BJ (cell line): ENCODE measurements around the gene BRPF3. TPM values are rescaled to one million over a fixed set of nuclear protein-coding genes. Genes with fewer than 3 reads are reported as not detected.

Experiments
- CTCF ChIA-PET: fragments of 350-600 bp; formaldehyde crosslinking; extraction: SDS; loops from one replicate; lab custom pipeline; 2021; ENCODE audit warnings: antibody characterized with exemption, inconsistent platforms; lab: Yijun Ruan, JAX
- POLR2A ChIA-PET: fragments of 300-600 bp; sonication (Branson Sonifier 250); formaldehyde crosslinking; extraction: SDS; loops from one replicate; lab custom pipeline; 2021; ENCODE audit warnings: antibody characterized with exemption; lab: Charles Lee
- DNase-seq: peaks from one replicate; pipeline ENCODE4 v3.0.0-alpha.2; 2011; ENCODE audit warnings: low read depth
- H3K27me3 ChIP-seq: 2 replicates; pipeline ENCODE4 v1.6.0; 2011; ENCODE audit warnings: low read length; ENCODE audit not compliant: control insufficient read depth, insufficient read depth
- H3K36me3 ChIP-seq: 2 replicates; pipeline ENCODE4 v1.5.1; 2011; ENCODE audit warnings: low read length; ENCODE audit not compliant: control insufficient read depth, insufficient read depth
- H3K4me3 ChIP-seq: 2 replicates; pipeline ENCODE4 v1.5.1; 2011; ENCODE audit warnings: low read depth, mild to moderate bottlenecking, control low read depth, low read length
- CTCF ChIP-seq: IDR thresholded peaks from 2 replicates; pipeline ENCODE4 v1.5.1; 2011; ENCODE audit warnings: low read depth, mild to moderate bottlenecking, control low read depth, inconsistent platforms, low read length, moderate library complexity; ENCODE audit not compliant: insufficient read depth
- polyA plus RNA-seq: library from polyadenylated mRNA; depleted of rRNA; stranded (reverse); fragments of >200 nt; gene quantifications from 2 replicates; pipeline ENCODE4 v1.2.3, GENCODE V29; 2011

The BRPF3 gene
- polyA plus RNA-seq, 1 experiment = 13.2 TPM

- H3K36me3 ChIP-seq = no peaks in the 10 kb centered on the region
- no peak for DNase-seq
- ChIA-PET POLR2A (no interaction called here), CTCF (interaction anchor here (0.6 to 1.7 kb wide), 4 partner anchors 9 to 1393 kb away, joined by 3 to 4 read pairs (median 3); no protein-coding TSS in a partner anchor)
- no peak overlapping the region for H3K4me3 ChIP-seq
- peaks cover 11% of the 10 kb centered on the region for H3K27me3 ChIP-seq
- no peak for TF ChIP-seq CTCF
Observed at GRCh38 chr6:36267731-36268477, 71.4 kb downstream of the BRPF3 start.

DNA sequence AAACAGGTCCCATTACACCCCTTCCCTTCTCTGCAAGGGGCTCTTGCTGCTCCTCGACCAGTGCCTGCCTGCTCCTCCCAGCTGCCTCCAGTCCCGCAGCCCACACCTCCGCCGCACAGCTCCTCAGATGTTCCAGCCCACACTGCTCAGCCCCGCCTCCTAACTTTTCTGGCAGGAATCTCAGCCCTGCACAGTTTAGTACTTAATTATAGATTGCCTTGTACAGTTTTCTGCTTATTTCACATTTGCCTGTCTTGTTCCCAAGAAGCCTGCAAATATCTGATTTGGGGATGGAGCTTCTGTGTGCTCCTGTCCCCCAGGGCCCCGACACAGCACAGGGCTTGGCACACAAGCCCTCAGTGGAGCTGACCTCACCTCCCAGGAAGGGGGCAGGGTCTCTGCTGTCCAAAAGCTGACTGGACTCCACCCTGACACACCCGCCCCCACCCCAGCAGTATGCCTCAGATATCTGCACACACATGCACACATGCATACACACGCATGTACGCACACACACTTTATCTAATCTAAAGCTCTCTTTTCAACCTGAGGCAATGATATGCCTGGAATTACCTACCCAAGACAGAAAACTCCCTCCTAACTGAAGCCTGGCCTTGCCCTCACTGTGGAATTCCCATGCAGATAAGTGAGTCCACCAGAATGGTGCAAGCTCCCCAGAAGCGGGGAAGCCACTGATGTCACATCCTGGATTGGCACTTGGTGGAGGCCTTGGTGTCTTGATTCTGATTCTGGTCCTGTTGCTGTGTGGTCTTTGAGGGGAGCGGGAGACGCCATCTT lies 72.1 kb downstream of the BRPF3 start:
- TF ChIP-seq CTCF = no peak
- no peaks in the 10 kb centered on the region for H3K36me3 ChIP-seq
- H3K27me3 ChIP-seq = peaks cover 14% of the 10 kb centered on the region
- POLR2A ChIA-PET = no interaction called here
- no peak overlapping the region for H3K4me3 ChIP-seq
- DNase-seq = no peak
- CTCF ChIA-PET = interaction anchor here (1.2 to 1.7 kb wide), 3 partner anchors 8 to 72 kb away, joined by 3 to 4 read pairs (median 3); no protein-coding TSS in a partner anchor

- ChIA-PET POLR2A (no interaction called here), CTCF (no interaction called here)
- no peak for TF ChIP-seq CTCF
- H3K27me3 ChIP-seq = peaks cover 17% of the 10 kb centered on the region
- DNase-seq = no peak
- H3K36me3 ChIP-seq = no peaks in the 10 kb centered on the region
- no peak within 1 kb of the TSS for H3K4me3 ChIP-seq
Observed at GRCh38 chr6:36269834-36270705, 73.5 kb downstream of the BRPF3 start, which contains the start of gene PNPLA1. PNPLA1 (plus strand) TSS chr6:36270060; CDS start chr6:36270460, 400 bp downstream.

GRCh38 chr6:36272234-36272633 lies 75.7 kb downstream of the BRPF3 start:
- Histone ChIP-seq H3K36me3 (no peaks in the 10 kb centered on the region), H3K27me3 (peaks cover 22% of the 10 kb centered on the region), H3K4me3 (no peak overlapping the region)
- ChIA-PET POLR2A (no interaction called here), CTCF (interaction anchor here (0.9 to 1.7 kb wide), 3 partner anchors 9 to 30 kb away, joined by 4 to 5 read pairs (median 4); no protein-coding TSS in a partner anchor)
- DNase-seq = no peak
- no peak for TF ChIP-seq CTCF
